HEK293T (cell line): ENCODE results near the gene PRR19.
"Not testable (repeated sequence)": the region's sequence is repeated elsewhere in the genome, so short reads cannot be mapped to it uniquely, and the experiment has no call there.

Experiments used
- CTCF ChIA-PET: fragments of 350-600 bp; formaldehyde crosslinking; extraction: SDS; loops from one replicate; lab custom pipeline; 2021; ENCODE audit warnings: antibody characterized with exemption, inconsistent platforms; lab: Yijun Ruan, JAX
- POLR2A ChIA-PET: fragments of 350-600 bp; formaldehyde crosslinking; extraction: SDS; loops from one replicate; lab custom pipeline; 2020; ENCODE audit warnings: antibody characterized with exemption, inconsistent platforms; lab: Yijun Ruan, JAX
- DNase-seq: peaks from one replicate; pipeline ENCODE4 v3.0.0; 2012; ENCODE audit warnings: mixed read lengths; ENCODE audit errors: extremely low spot score
- ARNT ChIP-seq: fragments of 450-650 bp; IDR thresholded peaks from 2 replicates; pipeline ENCODE4 v1.6.1; 2017; ENCODE audit warnings: mild to moderate bottlenecking
- CTBP1 ChIP-seq: fragments of 450-650 bp; IDR thresholded peaks from 2 replicates; pipeline ENCODE4 v1.6.1; 2016; ENCODE audit warnings: borderline replicate concordance
- ELF4 ChIP-seq: fragments of 450-650 bp; IDR thresholded peaks from 2 replicates; pipeline ENCODE4 v1.6.1; 2017; ENCODE audit warnings: antibody characterized with exemption
- FOXA1 ChIP-seq: fragments of 450-650 bp; IDR thresholded peaks from 2 replicates; pipeline ENCODE4 v1.6.1; 2016; ENCODE audit warnings: mild to moderate bottlenecking
- FOXK2 ChIP-seq: fragments of 450-650 bp; IDR thresholded peaks from 2 replicates; pipeline ENCODE4 v1.6.1; 2016; ENCODE audit warnings: mild to moderate bottlenecking
- FOXM1 ChIP-seq: fragments of 450-650 bp; IDR thresholded peaks from 2 replicates; pipeline ENCODE4 v1.6.1; 2017; ENCODE audit warnings: mild to moderate bottlenecking, borderline replicate concordance
- HDGF ChIP-seq: fragments of 450-650 bp; IDR thresholded peaks from 2 replicates; pipeline ENCODE4 v1.6.1; 2017; ENCODE audit warnings: antibody characterized with exemption, borderline replicate concordance
- L3MBTL2 ChIP-seq: fragments of 450-650 bp; conservative IDR thresholded peaks from 2 replicates; pipeline ENCODE4 v1.6.1; 2016; ENCODE audit warnings: mild to moderate bottlenecking
- PKNOX1 ChIP-seq: fragments of 450-650 bp; IDR thresholded peaks from 2 replicates; pipeline ENCODE4 v1.6.1; 2016
- SP1 ChIP-seq: fragments of 450-650 bp; IDR thresholded peaks from 2 replicates; pipeline ENCODE4 v1.6.1; 2017
- SUZ12 ChIP-seq: fragments of 450-650 bp; IDR thresholded peaks from 2 replicates; pipeline ENCODE4 v1.6.1; 2016; ENCODE audit warnings: mild to moderate bottlenecking
- TARDBP ChIP-seq: fragments of 450-650 bp; IDR thresholded peaks from 2 replicates; pipeline ENCODE4 v1.6.1; 2016
- ZNF384 ChIP-seq: fragments of 450-650 bp; IDR thresholded peaks from 2 replicates; pipeline ENCODE4 v1.6.1; 2016

Gene PRR19

GRCh38 chr19:42333975-42334696 is 32.2 kb downstream of the PRR19 start:
- DNase-seq, result no peak
- ChIA-PET CTCF (no interaction called here), POLR2A (no interaction called here)
- no peak for TF ChIP-seq SUZ12
- TF ChIP-seq FOXK2, result no peak
- TF ChIP-seq SP1, result no peak

- CTCF ChIA-PET, result no interaction called here
- no peak for DNase-seq
- TF ChIP-seq SP1 (no peak), CTBP1 (no peak), L3MBTL2 (no peak), FOXK2 (no peak), ELF4 (no peak), ARNT (no peak), PKNOX1 (no peak), FOXM1 (no peak), HDGF (no peak), SUZ12 (no peak)
- POLR2A ChIA-PET, result no interaction called here
These were observed 32.9 kb downstream of the PRR19 start for GRCh38 chr19:42334697-42335373.

GRCh38 chr19:42335374-42335936 is 33.5 kb downstream of the PRR19 start:
- TF ChIP-seq L3MBTL2 (no peak), ELF4 (no peak), SP1 (no peak)
- no peak for DNase-seq
- ChIA-PET CTCF (no interaction called here), POLR2A (no interaction called here)

GRCh38 chr19:42335971-42336370 is 34.0 kb downstream of the PRR19 start:
- POLR2A ChIA-PET, result no interaction called here
- CTCF ChIA-PET, result no interaction called here
- DNase-seq, result no peak
- no peak for TF ChIP-seq FOXA1
- TF ChIP-seq ZNF384, result no peak
- TF ChIP-seq CTBP1, result no peak
- no peak for TF ChIP-seq L3MBTL2
- TF ChIP-seq ARNT, result no peak
- TF ChIP-seq TARDBP, result no peak
- no peak for TF ChIP-seq ELF4
- no peak for TF ChIP-seq SP1
- TF ChIP-seq FOXM1, result no peak
- no peak for TF ChIP-seq HDGF
- no peak for TF ChIP-seq PKNOX1

GRCh38 chr19:42339126-42339860 is 37.4 kb downstream of the PRR19 start:
- POLR2A ChIA-PET, CTCF ChIA-PET, DNase-seq: not testable (repeated sequence)

- DNase-seq, CTCF ChIA-PET, POLR2A ChIA-PET: not testable (repeated sequence)
These were observed 38.0 kb downstream of the PRR19 start for GRCh38 chr19:42339922-42340321.

GRCh38 chr19:42343344-42344110 is 41.6 kb downstream of the PRR19 start:
- POLR2A ChIA-PET, result interaction anchor here (1.5 kb wide), 1 partner anchor 53 kb away, joined by 5 read pairs; no protein-coding TSS in a partner anchor
- DNase-seq, result no peak
- TF ChIP-seq SUZ12, result no peak
- no peak for TF ChIP-seq SP1
- no peak for TF ChIP-seq TARDBP
- CTCF ChIA-PET, result interaction anchor here (0.6 kb wide), 2 partner anchors 128 to 230 kb away, joined by 3 read pairs; no protein-coding TSS in a partner anchor
